Measurements from ENCODE around the gene UVRAG. TPM values are rescaled to one million over a fixed set of nuclear protein-coding genes. Genes with fewer than 3 reads are reported as not detected.

UVRAG gene
- total and polyA plus RNA-seq, 2 of the 13 experiments (the other 11 are each of a cell fraction or from before 2014, with no cell fraction given) = 9.7 to 17.3 TPM

GRCh38 chr11:75862437-75862836 is 47.4 kb downstream of the UVRAG start:
- H2AFZ ChIP-seq (ENCODE audit: low read length) = no peak overlapping the region
- BruUV-seq (replicated peaks) = no TSS peak
- H3K4me3 ChIP-seq (replicated peaks in 1 of 3; ENCODE audit: insufficient read depth in 1 of 3, low read depth in 2 of 3, low read length in 3 of 3) = no peak overlapping the region
- H3K79me2 ChIP-seq (ENCODE audit: insufficient read depth, low read length) = no peaks in the 10 kb centered on the region
- FAIRE-seq (no peak), DNase-seq (ENCODE audit: low spot score) (no peak), ATAC-seq (no peak)
- H4K20me1 ChIP-seq (ENCODE audit: insufficient read depth, low read length) = no peaks in the 10 kb centered on the region
- H3K27ac ChIP-seq (ENCODE audit: extremely low read length, insufficient read depth, low read length) = no peak overlapping the region
- in situ Hi-C loops (cut with HindIII; ENCODE audit: extremely low pct_ligation_motif_present, low pct_unique_long_range_greater_than_20kb) (no loop called here), intact Hi-C loops (cut with micrococcal nuclease; ENCODE audit: unreplicated experiment) (no loop called here)
- H3K4me1 ChIP-seq (ENCODE audit: insufficient read depth, low read length) = no peaks in the 10 kb centered on the region
- CTCF ChIA-PET (ENCODE audit: low intra/inter-chr PET ratio, low total read pairs) = no interaction called here
- peaks cover 0 to 15% of the 10 kb centered on the region in 2 experiments; a peak in 1 of 5 replicates for H3K36me3 ChIP-seq (replicated peaks in 1 of 2; ENCODE audit: control insufficient read depth in 1 of 2, insufficient read depth in 2 of 2, low read length in 2 of 2)
- no peaks in the 10 kb centered on the region for H3K9me3 ChIP-seq (ENCODE audit: low read length)
- TF ChIP-seq ZNF331 (CRISPR knock-in tag; IDR thresholded peaks at IDR 0.05) (no peak), KDM5B (CRISPR knock-in tag; IDR thresholded peaks at IDR 0.05; ENCODE audit: borderline replicate concordance) (no peak), THRA (CRISPR knock-in tag; IDR thresholded peaks at IDR 0.05; ENCODE audit: borderline replicate concordance) (no peak), ZNF749 (CRISPR knock-in tag; IDR thresholded peaks at IDR 0.05; ENCODE audit: borderline replicate concordance) (no peak), DDIT3 (CRISPR knock-in tag; IDR thresholded peaks at IDR 0.05) (no peak), CERS6 (CRISPR knock-in tag; IDR thresholded peaks at IDR 0.05) (no peak)
- no peak overlapping the region for H3K9ac ChIP-seq (ENCODE audit: insufficient read depth, low read depth, low read length)
- POLR2A ChIA-PET = no interaction called here
- H3K4me2 ChIP-seq (ENCODE audit: low read depth, low read length) = no peak overlapping the region
- 100% methylated on average over 2 of the region's 2 CpGs for WGBS (ENCODE audit: low lambda C conversion rate)
- H3K27me3 ChIP-seq (ENCODE audit: control insufficient read depth in 1 of 2, insufficient read depth in 2 of 2, low read length in 2 of 2) = no peaks in the 10 kb centered on the region; a peak in 1 of 5 replicates

All from HepG2 (cell line).